IMR-90 (cell line): Measurements from ENCODE around the gene MICAL2.

ENCODE experiments used
- BHLHE40 ChIP-seq: fragments of 150-350 bp; IDR thresholded peaks from 2 replicates; pipeline ENCODE4 v1.6.1; 2016; ENCODE audit warnings: mild to moderate bottlenecking, low read depth, low read length
- CTCF ChIP-seq: conservative IDR thresholded peaks from 2 replicates; pipeline ENCODE4 v1.5.1; 2012; ENCODE audit warnings: mild to moderate bottlenecking, low read depth, low read length, improper control_type of control experiment
- FOS ChIP-seq: fragments of 150-350 bp; IDR thresholded peaks from 2 replicates; pipeline ENCODE4 v1.6.1; 2016; ENCODE audit warnings: low read depth, low read length
- MAFK ChIP-seq: IDR thresholded peaks from 2 replicates; pipeline ENCODE4 v1.6.1; 2012; ENCODE audit warnings: low read depth, low read length, improper control_type of control experiment
- MAZ ChIP-seq: IDR thresholded peaks from 2 replicates; pipeline ENCODE4 v1.6.1; 2012; ENCODE audit warnings: low read depth, mild to moderate bottlenecking, low read length, improper control_type of control experiment, moderate library complexity, borderline replicate concordance
- POLR2A ChIP-seq: IDR thresholded peaks from 2 replicates; pipeline ENCODE4 v1.6.1; 2012; ENCODE audit warnings: mild to moderate bottlenecking, low read depth, low read length
- SMC3 ChIP-seq: fragments of 150-350 bp; IDR thresholded peaks from 2 replicates; pipeline ENCODE4 v1.6.1; 2016; ENCODE audit warnings: low read depth, mild to moderate bottlenecking, antibody characterized with exemption, low read length, moderate library complexity
- USF2 ChIP-seq: fragments of 150-350 bp; IDR thresholded peaks from 2 replicates; pipeline ENCODE4 v1.6.1; 2017; ENCODE audit warnings: mild to moderate bottlenecking, antibody characterized with exemption, low read length, low read depth

- TF ChIP-seq CTCF: no peak
- peak; percentile 75 for TF ChIP-seq POLR2A
- TF ChIP-seq FOS: no peak
- TF ChIP-seq BHLHE40: no peak
- TF ChIP-seq MAZ: no peak
- TF ChIP-seq MAFK: no peak
- TF ChIP-seq USF2: no peak
- no peak for TF ChIP-seq SMC3
Observed at GRCh38 chr11:12085371-12086251, 24.8 kb upstream of the MICAL2 start.
